ENCODE measurements around the gene HMOX2. TPM values are rescaled to one million over a fixed set of nuclear protein-coding genes. Genes with fewer than 3 reads are reported as not detected.
A peak's percentile ranks its signal among the peaks of the same experiment; 100 is the strongest.

Gene HMOX2
- total and polyA plus RNA-seq, 3 experiments from 2014 or later, result 87.5 to 178 (median 95.2) TPM

GRCh38 chr16:4495766-4496165 lies 19.6 kb downstream of the HMOX2 start:
- peak overlapping the region; percentile 66 to 84 (median 75) for H3K27ac Mint-ChIP-seq
- H3K4me3 Mint-ChIP-seq, result no peak overlapping the region
- Histone ChIP-seq H3K9me3 (ENCODE audit: low read length) (no peaks in the 10 kb centered on the region), H3K27ac (ENCODE audit: low read depth, low read length) (no peak overlapping the region), H3K4me1 (ENCODE audit: insufficient read depth, low read length) (peaks cover 81% of the 10 kb centered on the region), H3K27me3 (ENCODE audit: insufficient read depth, low read length, poor library complexity, severe bottlenecking) (no peaks in the 10 kb centered on the region), H3K36me3 (ENCODE audit: insufficient read depth, low read length) (peaks cover 13% of the 10 kb centered on the region), H3K4me3 (ENCODE audit: low read length) (no peak overlapping the region)
- ChIA-PET CTCF (interaction anchor here (1.3 kb wide), 1 partner anchor 9 kb away, joined by 7 read pairs; no protein-coding TSS in a partner anchor), POLR2A (no interaction called here)
- peaks cover 57 to 91% (median 90%) of the 10 kb centered on the region in 3 donors for H3K4me1 Mint-ChIP-seq
- no peak for DNase-seq
- no peaks in the 10 kb centered on the region for H3K9me3 Mint-ChIP-seq
- H3K27me3 Mint-ChIP-seq, result no peaks in the 10 kb centered on the region
- peaks cover 0 to 62% (median 7%) of the 10 kb centered on the region in 3 donors for H3K36me3 Mint-ChIP-seq

DNA sequence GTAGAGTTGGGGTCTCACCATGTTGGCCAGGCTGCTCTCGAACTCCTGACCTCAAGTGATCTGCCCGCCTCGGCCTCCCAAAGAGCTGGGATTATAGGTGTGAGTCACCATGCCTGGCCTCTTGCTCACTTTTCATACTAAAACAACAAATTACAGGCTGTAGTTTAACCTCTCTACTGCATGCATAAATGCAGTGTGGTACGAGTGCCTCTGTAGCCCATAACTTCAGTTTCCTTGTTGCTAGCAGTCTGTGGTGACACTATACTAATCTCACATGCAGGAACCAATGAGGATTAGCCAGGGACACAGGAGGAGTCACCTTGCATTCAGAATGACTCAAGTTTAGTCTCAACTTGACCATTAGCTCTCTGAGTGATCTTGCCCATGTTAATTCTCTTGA lies 20.1 kb downstream of the HMOX2 start:
- H3K27me3 Mint-ChIP-seq, result no peaks in the 10 kb centered on the region
- no peaks in the 10 kb centered on the region for H3K9me3 ChIP-seq (ENCODE audit: low read length)
- H3K36me3 Mint-ChIP-seq, result peaks cover 0 to 56% (median 7%) of the 10 kb centered on the region in 3 donors
- H3K4me1 Mint-ChIP-seq, result peaks cover 58 to 91% (median 90%) of the 10 kb centered on the region in 3 donors
- no peak overlapping the region for H3K27ac ChIP-seq (ENCODE audit: low read depth, low read length)
- ChIA-PET POLR2A (interaction anchor here (0.5 kb wide), 1 partner anchor 66 kb away, joined by 3 read pairs; no protein-coding TSS in a partner anchor), CTCF (interaction anchor here (1.3 kb wide), 1 partner anchor 9 kb away, joined by 7 read pairs; no protein-coding TSS in a partner anchor)
- H3K27ac Mint-ChIP-seq, result peak overlapping the region in 7 of 8 donors; percentile 47 to 81 (median 71)
- no peak for DNase-seq
- no peak overlapping the region for H3K4me3 ChIP-seq (ENCODE audit: low read length)
- peaks cover 13% of the 10 kb centered on the region for H3K36me3 ChIP-seq (ENCODE audit: insufficient read depth, low read length)
- no peak overlapping the region for H3K4me3 Mint-ChIP-seq
- H3K27me3 ChIP-seq (ENCODE audit: insufficient read depth, low read length, poor library complexity, severe bottlenecking), result no peaks in the 10 kb centered on the region
- peaks cover 81% of the 10 kb centered on the region for H3K4me1 ChIP-seq (ENCODE audit: insufficient read depth, low read length)
- H3K9me3 Mint-ChIP-seq, result no peaks in the 10 kb centered on the region

GRCh38 chr16:4498546-4499195 lies 22.5 kb downstream of the HMOX2 start:
- peak overlapping the region in 7 of 8 donors; percentile 70 to 93 (median 82) for H3K27ac Mint-ChIP-seq
- peaks cover 89% of the 10 kb centered on the region for H3K4me1 ChIP-seq (ENCODE audit: insufficient read depth, low read length)
- H3K4me3 ChIP-seq (ENCODE audit: low read length), result no peak overlapping the region
- H3K27me3 Mint-ChIP-seq, result no peaks in the 10 kb centered on the region
- H3K36me3 Mint-ChIP-seq, result peaks cover 0 to 48% (median 7%) of the 10 kb centered on the region in 3 donors
- POLR2A ChIA-PET, result no interaction called here
- H3K4me3 Mint-ChIP-seq, result peak overlapping the region in 1 of 7 donors; percentile 7
- CTCF ChIA-PET, result interaction anchor here (0.6 to 3.8 kb wide), 2 partner anchors 8 to 22 kb away, joined by 3 to 31 read pairs; partner anchors contain the start of gene HMOX2
- H3K36me3 ChIP-seq (ENCODE audit: insufficient read depth, low read length), result peaks cover 13% of the 10 kb centered on the region
- H3K9me3 Mint-ChIP-seq, result no peaks in the 10 kb centered on the region
- no peak overlapping the region for H3K27ac ChIP-seq (ENCODE audit: low read depth, low read length)
- no peak for DNase-seq
- no peaks in the 10 kb centered on the region for H3K27me3 ChIP-seq (ENCODE audit: insufficient read depth, low read length, poor library complexity, severe bottlenecking)
- peaks cover 69 to 95% (median 93%) of the 10 kb centered on the region in 3 donors for H3K4me1 Mint-ChIP-seq
- H3K9me3 ChIP-seq (ENCODE audit: low read length), result no peaks in the 10 kb centered on the region

DNA sequence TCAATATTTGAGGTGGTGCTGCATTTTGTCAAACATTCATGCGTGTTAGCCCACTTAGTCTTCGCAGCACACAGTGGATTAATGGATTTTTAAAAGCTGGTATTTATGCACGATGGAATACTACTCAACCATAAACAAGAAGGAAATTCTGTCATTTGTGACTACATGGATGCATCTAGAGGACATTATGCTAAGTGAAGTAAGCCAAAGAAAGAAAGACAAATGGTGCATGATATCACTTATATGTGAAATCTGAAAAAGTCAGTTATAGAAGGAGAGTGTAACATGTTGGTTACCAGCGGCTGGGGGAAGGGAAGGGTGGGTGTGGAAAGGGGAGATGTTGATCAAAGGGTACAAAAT lies 23.0 kb downstream of the HMOX2 start:
- peaks cover 0 to 48% (median 7%) of the 10 kb centered on the region in 3 donors for H3K36me3 Mint-ChIP-seq
- H3K27ac ChIP-seq (ENCODE audit: low read depth, low read length), result no peak overlapping the region
- no peaks in the 10 kb centered on the region for H3K27me3 ChIP-seq (ENCODE audit: insufficient read depth, low read length, poor library complexity, severe bottlenecking)
- no peaks in the 10 kb centered on the region for H3K9me3 ChIP-seq (ENCODE audit: low read length)
- H3K4me3 Mint-ChIP-seq, result no peak overlapping the region
- DNase-seq, result no peak
- H3K4me1 ChIP-seq (ENCODE audit: insufficient read depth, low read length), result peaks cover 91% of the 10 kb centered on the region
- H3K36me3 ChIP-seq (ENCODE audit: insufficient read depth, low read length), result peaks cover 13% of the 10 kb centered on the region
- H3K9me3 Mint-ChIP-seq, result no peaks in the 10 kb centered on the region
- H3K27ac Mint-ChIP-seq, result peak overlapping the region in 7 of 8 donors; percentile 70 to 93 (median 82)
- H3K4me1 Mint-ChIP-seq, result peaks cover 72 to 94% (median 93%) of the 10 kb centered on the region in 3 donors
- no peaks in the 10 kb centered on the region for H3K27me3 Mint-ChIP-seq
- ChIA-PET POLR2A (interaction anchor here (1.4 kb wide), 1 partner anchor 10 kb away, joined by 4 read pairs; no protein-coding TSS in a partner anchor), CTCF (interaction anchor here (0.6 to 3.8 kb wide), 3 partner anchors 9 to 125 kb away, joined by 3 to 31 read pairs (median 4); partner anchors contain the start of genes HMOX2 and MGRN1)
- H3K4me3 ChIP-seq (ENCODE audit: low read length), result no peak overlapping the region

DNA sequence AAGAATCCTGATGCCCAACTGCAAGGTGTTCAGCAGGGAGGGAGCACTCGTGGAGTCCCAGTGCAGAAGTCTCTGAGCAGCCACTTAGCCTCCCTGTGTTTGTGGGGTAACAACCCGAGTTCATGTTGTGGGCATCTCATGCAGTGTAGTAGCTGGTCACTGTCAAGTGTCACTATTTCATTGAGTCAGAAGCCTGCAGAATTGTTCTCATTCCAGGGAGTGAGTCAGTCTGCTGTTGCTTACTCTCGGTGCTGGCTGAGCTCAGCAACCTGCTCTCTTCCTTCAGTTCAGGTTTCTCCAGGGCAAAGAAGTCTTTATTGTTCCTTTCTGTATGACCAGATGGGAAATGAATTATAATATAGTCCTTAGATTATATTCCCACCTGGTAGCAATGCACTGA lies 24.1 kb downstream of the HMOX2 start:
- H3K27ac ChIP-seq (ENCODE audit: low read depth, low read length), result no peak overlapping the region
- H3K36me3 ChIP-seq (ENCODE audit: insufficient read depth, low read length), result peaks cover 11% of the 10 kb centered on the region
- peaks cover 0 to 44% (median 8%) of the 10 kb centered on the region in 3 donors for H3K36me3 Mint-ChIP-seq
- H3K9me3 Mint-ChIP-seq, result no peaks in the 10 kb centered on the region
- peaks cover 90% of the 10 kb centered on the region for H3K4me1 ChIP-seq (ENCODE audit: insufficient read depth, low read length)
- DNase-seq, result no peak
- H3K27me3 ChIP-seq (ENCODE audit: insufficient read depth, low read length, poor library complexity, severe bottlenecking), result no peaks in the 10 kb centered on the region
- H3K27me3 Mint-ChIP-seq, result no peaks in the 10 kb centered on the region
- no peaks in the 10 kb centered on the region for H3K9me3 ChIP-seq (ENCODE audit: low read length)
- no peak overlapping the region for H3K4me3 ChIP-seq (ENCODE audit: low read length)
- peaks cover 70 to 90% (median 90%) of the 10 kb centered on the region in 3 donors for H3K4me1 Mint-ChIP-seq
- H3K4me3 Mint-ChIP-seq, result no peak overlapping the region
- H3K27ac Mint-ChIP-seq, result peak overlapping the region in 7 of 8 donors; percentile 35 to 90 (median 76)
- ChIA-PET POLR2A (interaction anchor here (1.4 kb wide), 1 partner anchor 11 kb away, joined by 4 read pairs; no protein-coding TSS in a partner anchor), CTCF (interaction anchor here (1.1 to 3.8 kb wide), 4 partner anchors 10 to 124 kb away, joined by 3 to 31 read pairs (median 6); partner anchors contain the start of genes HMOX2 and MGRN1)

DNA sequence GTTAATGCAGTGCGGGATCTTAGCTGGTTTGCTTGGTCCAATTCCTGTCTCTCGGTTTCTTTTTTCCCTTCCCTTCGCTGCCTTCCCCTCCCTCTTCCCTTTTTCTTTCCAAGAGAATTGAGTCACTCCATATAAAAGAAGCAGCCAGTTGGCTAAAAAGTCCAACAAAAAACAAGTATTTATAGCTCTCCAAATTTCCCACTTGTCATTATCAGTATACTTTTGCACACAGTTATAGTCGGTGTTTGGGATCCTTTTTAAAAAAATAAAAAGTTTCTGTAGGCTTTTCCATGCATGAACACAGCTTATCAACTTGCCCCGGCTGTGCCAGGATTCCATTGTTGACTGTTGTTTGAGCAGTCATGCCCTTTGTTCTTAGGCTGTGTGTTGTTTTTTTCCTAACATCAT lies 24.9 kb downstream of the HMOX2 start:
- H3K27me3 Mint-ChIP-seq, result no peaks in the 10 kb centered on the region
- no peak overlapping the region for H3K4me3 ChIP-seq (ENCODE audit: low read length)
- no peak overlapping the region for H3K27ac ChIP-seq (ENCODE audit: low read depth, low read length)
- peaks cover 90% of the 10 kb centered on the region for H3K4me1 ChIP-seq (ENCODE audit: insufficient read depth, low read length)
- H3K27me3 ChIP-seq (ENCODE audit: insufficient read depth, low read length, poor library complexity, severe bottlenecking), result no peaks in the 10 kb centered on the region
- peaks cover 0 to 39% (median 8%) of the 10 kb centered on the region in 3 donors for H3K36me3 Mint-ChIP-seq
- peaks cover 72 to 92% (median 90%) of the 10 kb centered on the region in 3 donors for H3K4me1 Mint-ChIP-seq
- no peaks in the 10 kb centered on the region for H3K9me3 Mint-ChIP-seq
- no peaks in the 10 kb centered on the region for H3K9me3 ChIP-seq (ENCODE audit: low read length)
- no peak for DNase-seq
- peaks cover 8% of the 10 kb centered on the region for H3K36me3 ChIP-seq (ENCODE audit: insufficient read depth, low read length)
- CTCF ChIA-PET, result interaction anchor here (0.8 to 3.8 kb wide), 6 partner anchors 11 to 123 kb away, joined by 3 to 31 read pairs (median 4); partner anchors contain the start of genes HMOX2 and MGRN1
- POLR2A ChIA-PET, result interaction anchor here (0.6 kb wide), 1 partner anchor 360 kb away, joined by 3 read pairs; no protein-coding TSS in a partner anchor
- peak overlapping the region in 7 of 8 donors; percentile 29 to 90 (median 85) for H3K27ac Mint-ChIP-seq
- no peak overlapping the region for H3K4me3 Mint-ChIP-seq

GRCh38 chr16:4505356-4506147 lies 29.4 kb downstream of the HMOX2 start:
- Mint-ChIP-seq H3K4me1 (peaks cover 60 to 67% (median 62%) of the 10 kb centered on the region in 3 donors), H3K27ac (peak overlapping the region; percentile 94 to 100 (median 98)), H3K36me3 (peaks cover 0 to 47% (median 4%) of the 10 kb centered on the region in 3 donors), H3K4me3 (peak overlapping the region; percentile 55 to 85 (median 77)), H3K27me3 (peaks cover 0 to 2% of the 10 kb centered on the region in 2 donors), H3K9me3 (no peaks in the 10 kb centered on the region)
- H3K4me1 ChIP-seq (ENCODE audit: insufficient read depth, low read length), result peaks cover 63% of the 10 kb centered on the region
- CTCF ChIA-PET, result interaction anchor here (0.8 to 7.1 kb wide), 22 partner anchors 9 to 119 kb away, joined by 3 to 95 read pairs (median 5); partner anchors contain the start of genes CDIP1, HMOX2, MGRN1 and NMRAL1
- H3K27ac ChIP-seq (ENCODE audit: low read depth, low read length), result peak overlapping the region; percentile 72
- POLR2A ChIA-PET, result interaction anchor here (0.7 to 4.4 kb wide), 11 partner anchors 9 to 234 kb away, joined by 3 to 42 read pairs (median 4); partner anchors contain the start of genes CDIP1, HMOX2 and NMRAL1
- peak overlapping the region; percentile 65 for H3K4me3 ChIP-seq (ENCODE audit: low read length)
- H3K36me3 ChIP-seq (ENCODE audit: insufficient read depth, low read length), result peaks cover 36% of the 10 kb centered on the region
- peak; percentile 59 to 93 (median 86) for DNase-seq
- no peaks in the 10 kb centered on the region for H3K27me3 ChIP-seq (ENCODE audit: insufficient read depth, low read length, poor library complexity, severe bottlenecking)
- no peaks in the 10 kb centered on the region for H3K9me3 ChIP-seq (ENCODE audit: low read length)
